Mesodermal cell (in vitro differentiated cells): Measurements from ENCODE around the gene ARID5A.

Experiments used
- H3K27ac ChIP-seq: 2 replicates; pipeline ENCODE4 v1.7.0; 2013; ENCODE audit warnings: mild to moderate bottlenecking, low read depth, low read length, moderate library complexity; ENCODE audit not compliant: severe bottlenecking
- H3K36me3 ChIP-seq: 2 replicates; pipeline ENCODE4 v1.7.1; 2013; ENCODE audit warnings: mild to moderate bottlenecking, low read length, moderate library complexity; ENCODE audit not compliant: control insufficient read depth, insufficient read depth
- H3K4me1 ChIP-seq: one replicate; pipeline ENCODE4 v1.7.1; 2013; ENCODE audit warnings: mild to moderate bottlenecking, low read length; ENCODE audit not compliant: insufficient read depth, control insufficient read depth, poor library complexity, severe bottlenecking
- H3K4me3 ChIP-seq: 2 replicates; pipeline ENCODE4 v1.7.0; 2013; ENCODE audit warnings: low read length, control low read depth, mild to moderate bottlenecking; ENCODE audit not compliant: insufficient read depth, poor library complexity, severe bottlenecking; ENCODE audit errors: extremely low read depth
- H3K9me3 ChIP-seq: 2 replicates; pipeline ENCODE4 v1.7.1; 2013; ENCODE audit warnings: mild to moderate bottlenecking, low read length, moderate library complexity; ENCODE audit not compliant: control insufficient read depth
- WGBS, 2 experiments: methylation state at CpG; one replicate each; pipeline ENCODE4 v1.1.5; 2013; ENCODE audit warnings: missing lambda C conversion rate in 2 of 2; ENCODE audit not compliant: insufficient coverage in 2 of 2; 5-methylcytosine and 5-hydroxymethylcytosine counted together

ARID5A gene

GRCh38 chr2:96542357-96542977 lies 5.9 kb downstream of the ARID5A start:
- 95 to 97% methylated on average over 6 to 7 of the region's 8 CpGs for WGBS, 2 experiments
- no peak overlapping the region for H3K27ac ChIP-seq
- peaks cover 5% of the 10 kb centered on the region for H3K9me3 ChIP-seq
- no peak overlapping the region for H3K4me3 ChIP-seq
- H3K4me1 ChIP-seq, result peaks cover 22% of the 10 kb centered on the region
- peaks cover 3% of the 10 kb centered on the region for H3K36me3 ChIP-seq

- H3K27ac ChIP-seq, result no peak overlapping the region
- 90 to 91% methylated on average over 3 to 5 of the region's 5 CpGs for WGBS, 2 experiments
- H3K36me3 ChIP-seq, result peaks cover 17% of the 10 kb centered on the region
- H3K9me3 ChIP-seq, result peaks cover 5% of the 10 kb centered on the region
- H3K4me1 ChIP-seq, result no peaks in the 10 kb centered on the region
- no peak overlapping the region for H3K4me3 ChIP-seq
These were observed 9.8 kb downstream of the ARID5A start for GRCh38 chr2:96546321-96546720.

- Histone ChIP-seq H3K4me3 (no peak overlapping the region), H3K9me3 (peaks cover 5% of the 10 kb centered on the region), H3K27ac (no peak overlapping the region), H3K36me3 (peaks cover 17% of the 10 kb centered on the region), H3K4me1 (no peaks in the 10 kb centered on the region)
- 100% methylated on average over 1 to 4 of the region's 8 CpGs for WGBS, 2 experiments
These were observed 10.2 kb downstream of the ARID5A start for GRCh38 chr2:96546797-96547196.

GRCh38 chr2:96547203-96547641 lies 10.7 kb downstream of the ARID5A start:
- no peak overlapping the region for H3K4me3 ChIP-seq
- 79 to 85% methylated on average over 6 of the region's 7 CpGs for WGBS, 2 experiments
- H3K27ac ChIP-seq, result no peak overlapping the region
- H3K36me3 ChIP-seq, result peaks cover 17% of the 10 kb centered on the region
- H3K4me1 ChIP-seq, result no peaks in the 10 kb centered on the region
- peaks cover 5% of the 10 kb centered on the region for H3K9me3 ChIP-seq

- Histone ChIP-seq H3K4me1 (no peaks in the 10 kb centered on the region), H3K27ac (no peak overlapping the region), H3K4me3 (no peak overlapping the region), H3K9me3 (peaks cover 5% of the 10 kb centered on the region), H3K36me3 (peaks cover 17% of the 10 kb centered on the region)
- WGBS, 2 experiments, result 66 to 67% methylated on average over 6 of the region's 6 CpGs
These were observed 11.2 kb downstream of the ARID5A start for GRCh38 chr2:96547731-96548171.

GRCh38 chr2:96548558-96549465 lies 12.3 kb downstream of the ARID5A start:
- Histone ChIP-seq H3K27ac (no peak overlapping the region), H3K9me3 (peaks cover 5% of the 10 kb centered on the region), H3K4me1 (no peaks in the 10 kb centered on the region), H3K4me3 (no peak overlapping the region), H3K36me3 (peaks cover 17% of the 10 kb centered on the region)
- WGBS, 2 experiments, result 90 to 93% methylated on average over 21 of the region's 24 CpGs

- Histone ChIP-seq H3K9me3 (peaks cover 5% of the 10 kb centered on the region), H3K36me3 (peaks cover 17% of the 10 kb centered on the region), H3K27ac (no peak overlapping the region), H3K4me1 (no peaks in the 10 kb centered on the region), H3K4me3 (no peak overlapping the region)
- WGBS, 2 experiments, result 95 to 100% methylated on average over 2 to 4 of the region's 4 CpGs
These were observed 12.9 kb downstream of the ARID5A start for GRCh38 chr2:96549466-96549785.

- Histone ChIP-seq H3K4me3 (no peak overlapping the region), H3K4me1 (no peaks in the 10 kb centered on the region), H3K36me3 (peaks cover 16% of the 10 kb centered on the region), H3K27ac (no peak overlapping the region), H3K9me3 (peaks cover 5% of the 10 kb centered on the region)
- WGBS, 2 experiments, result 87 to 94% methylated on average over 51 to 52 of the region's 61 CpGs
These were observed 13.6 kb downstream of the ARID5A start for GRCh38 chr2:96549967-96550786.

GRCh38 chr2:96550787-96551604 lies 14.4 kb downstream of the ARID5A start:
- Histone ChIP-seq H3K9me3 (peaks cover 4% of the 10 kb centered on the region), H3K27ac (no peak overlapping the region), H3K36me3 (peaks cover 14% of the 10 kb centered on the region), H3K4me3 (no peak overlapping the region), H3K4me1 (no peaks in the 10 kb centered on the region)
- 94% methylated on average over 10 of the region's 14 CpGs for WGBS, 2 experiments
